ENCODE results near the gene GJA4.

The GJA4 gene

GRCh38 chr1:34792868-34793727 is at the start of gene GJA4:
Gene GJA4, plus strand, starts transcription at chr1:34792999. Its CDS starts 1,215 bp downstream, at chr1:34794214.
- no peak for DNase-seq

GRCh38 chr1:34743775-34744174 is 49.0 kb upstream of the GJA4 start:
- no peak for DNase-seq

- no peak for DNase-seq
Measured at GRCh38 chr1:34744851-34745250, 47.9 kb upstream of the GJA4 start.

- no peak for DNase-seq
Measured at GRCh38 chr1:34745666-34746065, 47.1 kb upstream of the GJA4 start.

GRCh38 chr1:34746101-34746500 is 46.7 kb upstream of the GJA4 start:
- no peak for DNase-seq

- DNase-seq = no peak
Measured at GRCh38 chr1:34746785-34747637, 45.8 kb upstream of the GJA4 start.

GRCh38 chr1:34747638-34747941 is 45.2 kb upstream of the GJA4 start:
- no peak for DNase-seq

- no peak for DNase-seq
Measured at GRCh38 chr1:34749992-34750391, 42.8 kb upstream of the GJA4 start.

GRCh38 chr1:34750610-34751009 is 42.2 kb upstream of the GJA4 start:
- DNase-seq = no peak

GRCh38 chr1:34753163-34753562 is 39.6 kb upstream of the GJA4 start:
- no peak for DNase-seq

GRCh38 chr1:34754964-34755637 is 37.7 kb upstream of the GJA4 start, which contains the start of gene GJB5:
Gene GJB5, plus strand, starts transcription at chr1:34755047. Its CDS starts 2,284 bp downstream, at chr1:34757331.
- no peak for DNase-seq

GRCh38 chr1:34755961-34756360 is 36.8 kb upstream of the GJA4 start:
- DNase-seq = no peak

- DNase-seq = no peak
Measured at GRCh38 chr1:34757386-34757785, 35.4 kb upstream of the GJA4 start.

GRCh38 chr1:34758751-34759150 is 34.0 kb upstream of the GJA4 start:
- DNase-seq = no peak

- DNase-seq = peak; percentile 9
Measured at GRCh38 chr1:34759503-34760357, 33.1 kb upstream of the GJA4 start, which contains the start of gene GJB4. Gene GJB4, plus strand, starts transcription at chr1:34759740. Its CDS starts 1,515 bp downstream, at chr1:34761255.

- no peak for DNase-seq
Measured at GRCh38 chr1:34761176-34761761, 31.5 kb upstream of the GJA4 start.

- DNase-seq = no peak
Measured at GRCh38 chr1:34761776-34762307, 31.0 kb upstream of the GJA4 start.

GRCh38 chr1:34762474-34763141 is 30.2 kb upstream of the GJA4 start:
- no peak for DNase-seq

GRCh38 chr1:34763142-34763781 is 29.5 kb upstream of the GJA4 start:
- DNase-seq = no peak

- no peak for DNase-seq
Measured at GRCh38 chr1:34768856-34769255, 23.9 kb upstream of the GJA4 start.

Data from NCI-H146 (cell line).